HG03571 (cell line): ENCODE results near the gene CSF1R.

Experiments used
- ATAC-seq: cut with Tn5 transposase; IDR thresholded peaks from one replicate; pipeline ENCODE4 v1.9.1; 2021; ENCODE audit not compliant: unreplicated experiment

CSF1R gene

DNA sequence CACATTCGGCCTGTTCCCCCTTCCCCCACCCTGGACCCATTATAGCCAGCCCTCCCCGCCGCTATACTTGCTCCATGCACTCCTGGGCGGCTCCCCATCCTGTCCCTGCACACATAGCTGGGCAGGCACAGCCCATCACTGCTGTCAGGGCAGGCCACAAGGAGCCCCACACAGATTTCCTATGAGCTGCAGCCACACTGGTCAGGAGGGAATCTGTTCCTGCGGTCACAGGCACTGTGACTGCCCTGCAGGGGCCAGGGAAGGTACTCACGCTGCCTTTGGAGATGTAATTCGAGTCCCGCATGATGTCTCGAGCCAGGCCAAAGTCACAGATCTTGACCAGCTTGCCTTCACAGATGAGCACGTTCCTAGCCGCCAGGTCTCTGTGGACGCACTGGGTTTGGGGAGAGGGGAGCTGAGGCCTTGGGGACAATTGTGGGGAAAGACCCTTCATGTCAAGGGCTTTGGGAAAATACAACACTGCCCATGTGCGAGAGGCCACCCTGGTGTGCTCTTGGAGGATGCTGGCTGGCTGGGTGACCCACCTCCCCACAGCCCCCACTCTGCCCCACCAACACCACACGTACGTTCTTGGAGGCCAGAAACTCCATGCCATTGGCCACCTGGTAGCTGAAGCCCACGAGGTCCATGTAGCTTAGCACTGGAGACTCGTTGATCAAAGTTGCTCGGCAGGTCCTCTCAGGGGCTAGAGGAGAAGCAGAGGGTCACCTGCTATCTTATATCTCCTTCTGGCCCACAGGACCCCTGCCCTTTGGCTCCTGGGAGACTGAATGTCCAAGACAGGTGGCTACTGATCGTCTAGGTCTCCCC lies 34.5 kb upstream of the CSF1R start:
- no peak for ATAC-seq

DNA sequence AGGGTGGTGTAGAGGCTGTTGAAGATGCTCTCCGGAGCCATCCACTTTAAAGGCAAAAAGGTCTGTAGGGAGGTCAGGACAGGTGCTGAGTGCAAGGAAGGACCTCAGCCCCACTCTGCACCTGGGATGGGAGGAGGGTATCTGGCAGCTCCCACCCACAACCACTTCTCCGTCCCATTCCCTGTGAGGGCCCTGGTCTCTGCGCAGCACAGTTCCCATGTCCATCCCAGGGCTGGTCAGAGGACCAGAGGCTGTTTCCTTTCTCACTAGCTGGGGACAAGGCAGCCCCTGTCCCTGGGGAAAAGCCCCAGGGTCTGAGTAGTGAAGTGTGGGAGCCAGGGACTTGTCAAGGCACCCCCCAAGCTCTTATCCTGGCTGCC lies 33.7 kb upstream of the CSF1R start:
- no peak for ATAC-seq

GRCh38 chr5:150119421-150120061 lies 33.2 kb upstream of the CSF1R start:
- no peak for ATAC-seq

DNA sequence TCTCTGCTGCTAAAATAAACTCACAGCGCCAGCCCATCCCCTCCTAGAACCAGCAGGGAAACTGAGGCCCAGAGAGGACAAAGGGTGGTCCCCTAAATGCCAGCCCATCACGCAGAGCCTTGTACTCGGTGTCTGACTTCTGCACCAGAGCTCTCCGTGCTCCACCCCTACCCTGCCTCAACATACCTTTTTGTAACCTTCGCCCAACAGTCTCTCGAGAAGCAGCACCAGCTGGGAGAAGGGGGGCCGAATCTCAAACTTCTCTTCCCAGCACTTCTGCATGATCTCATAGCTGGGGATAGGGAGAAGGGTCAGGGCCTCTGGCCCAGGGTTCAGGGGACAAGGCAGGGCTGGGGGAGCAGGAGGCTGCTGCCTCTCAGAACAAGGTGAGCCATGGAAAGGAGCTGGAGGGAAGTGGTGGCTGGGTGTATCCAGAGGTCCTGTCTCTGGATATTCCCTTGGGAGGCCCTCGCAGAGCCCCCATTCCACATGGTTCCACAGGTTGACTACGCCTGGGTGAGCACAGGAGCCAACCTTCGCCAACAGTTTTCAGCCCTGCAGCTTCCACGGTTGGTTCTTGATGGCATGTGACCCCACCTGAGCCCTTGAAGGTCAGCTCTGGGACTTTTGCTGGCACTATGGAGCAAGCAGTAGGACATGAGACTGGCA lies 32.3 kb upstream of the CSF1R start:
- no peak for ATAC-seq

GRCh38 chr5:150117945-150118560 lies 31.7 kb upstream of the CSF1R start:
- no peak for ATAC-seq

GRCh38 chr5:150116667-150117400 lies 30.5 kb upstream of the CSF1R start:
- ATAC-seq = no peak

- no peak for ATAC-seq
Observed at GRCh38 chr5:150114773-150115408, 28.5 kb upstream of the CSF1R start.

DNA sequence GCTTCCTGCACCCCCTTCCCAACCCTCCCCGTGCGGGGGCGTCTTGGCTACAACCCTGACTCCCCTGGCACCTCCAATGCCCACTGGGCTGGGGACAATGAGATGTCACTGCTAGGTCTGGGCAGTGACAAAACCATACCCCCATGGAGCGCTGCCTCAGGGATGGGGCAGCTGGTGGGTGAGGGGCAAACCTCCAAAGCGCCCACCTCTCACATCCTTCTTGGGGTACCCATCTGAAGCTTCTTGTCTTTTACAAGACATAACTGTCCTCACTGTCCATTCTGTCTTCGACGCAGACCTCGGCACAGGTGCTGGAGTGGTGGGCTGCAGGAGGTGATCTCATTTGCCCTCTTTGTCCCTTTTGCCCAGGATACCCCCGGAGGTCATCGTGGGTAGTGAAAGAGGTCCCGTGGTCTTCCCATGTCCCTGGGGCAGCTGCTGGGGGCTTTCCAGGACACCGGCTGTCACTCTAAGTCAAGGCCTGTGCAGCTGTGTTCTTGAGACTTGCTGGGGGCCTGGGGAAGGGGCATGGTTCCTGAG lies 27.8 kb upstream of the CSF1R start:
- ATAC-seq = no peak

DNA sequence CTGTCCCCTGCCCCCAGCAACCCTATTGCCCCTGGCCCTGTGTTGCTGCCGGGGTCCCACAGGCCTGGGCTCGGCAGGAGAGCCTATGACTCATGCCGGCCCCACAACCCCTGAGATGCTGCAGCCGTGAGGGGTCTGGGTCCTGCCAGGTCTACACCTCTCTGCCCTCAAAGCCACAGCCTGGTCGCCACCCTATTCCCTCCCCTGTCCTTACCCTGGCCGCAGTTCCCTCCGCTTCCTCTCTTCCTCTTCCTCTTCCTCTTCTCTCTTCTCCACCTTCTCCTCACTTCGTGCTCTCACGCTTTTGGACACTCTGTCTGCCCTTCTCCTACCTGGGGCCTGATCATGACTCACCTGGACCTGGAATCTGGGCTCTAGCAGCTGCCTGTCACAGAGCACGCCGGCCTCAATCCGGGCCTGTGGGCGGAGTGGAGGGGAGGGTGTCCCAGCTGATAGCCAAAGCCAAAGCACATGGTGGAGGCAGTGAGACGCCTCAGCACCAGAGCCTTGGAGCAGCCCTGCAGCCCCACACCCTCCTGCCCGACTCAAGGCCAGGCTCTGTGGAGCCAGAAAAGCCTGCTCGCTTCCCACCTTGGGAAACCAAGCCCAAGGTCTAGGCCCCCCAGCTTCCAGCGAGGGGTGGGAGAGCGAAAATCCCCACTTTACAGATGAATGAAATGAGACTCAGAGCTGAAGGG lies 26.8 kb upstream of the CSF1R start:
- ATAC-seq = no peak

DNA sequence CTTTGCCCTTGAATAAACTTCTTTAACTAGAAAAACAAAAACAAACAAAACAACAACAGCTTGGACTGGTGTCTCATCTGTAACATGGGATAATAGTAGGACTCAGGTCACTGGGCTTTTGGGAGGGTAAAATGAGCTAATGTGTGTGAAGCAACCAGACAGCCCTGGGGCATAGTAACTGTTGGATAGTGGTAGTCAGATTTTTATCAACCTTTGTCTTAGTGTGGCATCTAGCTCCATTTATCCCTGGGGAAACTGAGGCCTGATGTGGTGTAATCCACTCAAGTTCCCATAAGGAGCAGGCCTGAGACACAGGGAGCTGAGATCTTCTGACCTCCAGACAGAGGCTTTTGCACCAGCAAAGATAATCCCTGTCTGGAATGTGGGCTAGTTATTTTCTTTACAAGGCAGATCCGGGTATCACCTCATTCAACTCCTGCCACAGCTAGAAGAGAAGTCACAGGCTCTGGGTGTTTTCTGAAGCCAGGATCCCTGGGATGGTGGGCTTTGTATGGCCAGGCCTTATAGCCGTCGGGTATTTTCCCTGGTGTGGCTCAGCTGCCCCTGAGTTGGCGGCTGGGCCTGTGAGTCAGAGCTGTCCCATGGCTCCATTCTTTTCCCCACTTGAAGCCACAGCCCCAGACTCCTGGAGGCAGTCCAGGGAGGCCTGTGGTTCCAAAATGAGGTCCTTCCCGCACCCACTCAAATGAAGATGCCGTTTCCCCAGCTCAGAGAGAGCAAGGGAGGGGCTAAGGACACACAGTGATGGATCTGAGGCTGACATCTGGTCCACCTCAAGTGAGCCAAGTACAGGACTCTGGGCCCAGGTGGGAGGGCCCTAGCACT lies 26.1 kb upstream of the CSF1R start:
- no peak for ATAC-seq

DNA sequence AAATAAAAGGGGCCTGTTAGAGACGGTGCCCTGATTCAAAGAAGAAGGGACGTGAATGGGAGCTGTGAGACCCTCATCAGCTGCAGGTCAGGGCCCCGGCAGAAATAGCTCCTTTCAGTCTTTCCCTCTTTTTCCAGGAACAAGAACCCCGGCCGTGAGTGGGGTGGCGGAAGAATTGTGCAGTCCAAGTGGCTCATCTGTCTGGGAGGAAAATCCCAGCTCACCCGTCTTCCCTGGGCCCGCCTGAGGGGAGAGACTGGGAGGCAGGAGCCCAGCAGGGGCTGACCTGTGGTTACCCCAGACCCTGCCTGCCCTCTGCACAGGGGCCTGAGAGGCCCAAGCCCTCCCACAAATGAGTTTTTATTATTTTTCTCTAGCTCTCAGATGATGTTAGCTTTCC lies 24.8 kb upstream of the CSF1R start:
- no peak for ATAC-seq

DNA sequence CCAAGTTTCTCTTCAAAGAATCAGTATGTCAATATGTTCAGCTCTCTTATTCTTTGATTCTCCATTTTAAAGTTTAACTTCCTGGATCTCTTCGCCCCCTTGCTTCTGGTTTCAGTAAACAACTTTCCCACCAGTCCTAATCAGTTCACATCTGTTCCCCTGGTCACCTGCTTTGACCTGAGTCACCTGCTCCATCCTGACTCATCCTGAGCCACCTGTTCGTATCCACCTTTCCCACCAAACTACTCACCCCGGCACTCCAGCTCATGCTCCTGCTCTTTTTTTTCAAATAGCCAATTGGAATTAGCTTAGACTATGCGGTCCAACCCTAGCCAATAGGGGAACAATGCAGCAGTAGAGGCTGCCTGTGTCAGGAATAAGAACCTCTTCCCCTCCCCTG lies 23.6 kb upstream of the CSF1R start:
- ATAC-seq = no peak

- no peak for ATAC-seq
Observed at GRCh38 chr5:150108711-150109514, 22.6 kb upstream of the CSF1R start.

- no peak for ATAC-seq
Observed at GRCh38 chr5:150107909-150108447, 21.6 kb upstream of the CSF1R start.

DNA sequence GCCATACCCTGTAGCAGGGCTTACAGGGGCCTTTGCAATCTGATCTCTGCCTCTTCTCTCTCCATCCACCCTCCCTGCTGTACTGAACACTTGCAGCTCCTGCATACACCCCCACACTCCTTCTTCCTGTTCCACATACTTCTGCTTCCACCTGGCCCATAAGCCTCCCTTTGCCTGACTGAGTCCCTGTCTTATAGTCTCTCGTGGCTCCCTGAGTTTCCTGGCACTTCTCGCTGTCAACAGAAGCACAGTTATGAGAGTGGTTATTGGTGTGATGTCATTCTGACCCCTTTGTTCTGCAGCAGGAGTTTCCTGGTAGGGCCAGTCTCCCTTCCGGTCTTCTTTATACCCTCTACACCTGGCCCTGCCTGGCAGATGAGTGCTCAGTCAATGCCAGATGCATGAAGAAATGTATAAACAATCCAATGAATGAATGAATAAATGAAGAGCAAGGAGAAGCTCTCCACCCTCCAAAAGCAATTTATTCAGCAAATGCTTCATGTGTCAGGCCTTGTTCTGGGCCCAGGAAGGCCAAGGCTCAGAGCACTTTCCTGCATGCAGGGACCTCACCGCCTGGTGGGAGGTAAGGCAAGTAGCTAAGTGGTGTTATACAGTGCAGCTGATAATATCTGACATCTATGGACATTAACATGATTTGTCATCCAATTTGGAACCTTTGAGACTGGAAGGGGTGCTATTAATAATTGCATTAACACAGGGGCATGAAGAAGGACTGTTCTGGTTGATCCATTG lies 20.5 kb upstream of the CSF1R start:
- ATAC-seq = no peak

DNA sequence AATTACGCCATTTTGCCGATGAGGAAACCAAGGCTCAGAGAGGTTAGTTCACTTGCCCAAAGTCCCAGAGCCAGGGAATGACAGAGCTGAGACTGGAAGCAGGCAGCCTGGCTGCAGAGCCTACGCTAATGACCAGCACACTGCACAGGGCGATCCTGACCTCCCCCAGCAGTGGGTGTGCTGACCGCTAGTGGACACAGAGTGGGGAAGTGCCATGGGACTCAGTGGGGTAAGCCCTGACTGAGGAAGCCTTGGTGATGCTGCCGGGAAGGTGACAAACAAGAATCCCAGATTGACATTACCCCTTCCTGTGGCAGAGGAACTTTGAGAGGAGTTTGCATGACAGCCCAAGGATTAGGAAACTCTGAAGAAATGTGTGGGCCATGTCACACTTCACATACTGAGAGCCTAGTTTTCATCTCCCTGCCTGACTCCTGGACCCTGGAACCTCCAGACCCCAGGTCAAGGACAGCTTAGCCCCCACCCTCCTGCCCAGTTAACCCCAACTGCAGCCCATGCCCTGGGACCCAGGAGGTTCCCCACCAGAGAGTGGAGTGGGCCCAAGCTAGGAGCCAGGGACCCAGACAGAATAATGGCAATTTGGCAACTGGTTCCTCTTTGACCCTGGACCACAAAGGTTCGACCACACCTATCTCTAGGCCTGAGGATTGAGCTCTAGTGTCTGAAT lies 19.7 kb upstream of the CSF1R start:
- no peak for ATAC-seq

GRCh38 chr5:150104550-150104870 lies 18.2 kb upstream of the CSF1R start:
- ATAC-seq = no peak
